Spleen (tissue), 7 donors: ENCODE measurements around the gene HTR6.

Experiments
- CTCF ChIP-seq, 11 experiments: fragments of 200-600 bp in 7 of 11; fragments of 450-650 bp in 4 of 11; sonication (generic) in 4 of 11; IDR thresholded peaks in 8 of 11; conservative IDR thresholded peaks in 3 of 11; 1 replicate in 7 of 11; 2 replicates in 4 of 11; pipeline versions ENCODE4 v1.4.0 to v1.8.0; 2016 to 2021; ENCODE audit warnings: antibody characterized with exemption in 11 of 11, inconsistent platforms in 4 of 11, mild to moderate bottlenecking in 1 of 11
- POLR2A ChIP-seq, 3 donors: fragments of 450-650 bp; IDR thresholded peaks; one replicate each; pipeline ENCODE4 v1.5.1; 2017; ENCODE audit warnings: antibody characterized with exemption in 3 of 3, mild to moderate bottlenecking in 1 of 3
- donor health status: DM: no; HTN: no; CAD: no; lungs with moderate emphysema.
- donor health status: DM: no; HTN: no; CAD: no.
- donor health status: DM: no; HTN: no; CAD: no.

GRCh38 chr1:19637606-19638005 lies 27.1 kb upstream of the HTR6 start:
- TF ChIP-seq CTCF (IDR thresholded peaks at IDR 0.05 in 8 of 11, conservative IDR thresholded peaks at IDR 0.05 in 3 of 11) (no peak), POLR2A (IDR thresholded peaks at IDR 0.05) (no peak)
